ENCODE results near the gene RBFOX1.

The RBFOX1 gene

DNA sequence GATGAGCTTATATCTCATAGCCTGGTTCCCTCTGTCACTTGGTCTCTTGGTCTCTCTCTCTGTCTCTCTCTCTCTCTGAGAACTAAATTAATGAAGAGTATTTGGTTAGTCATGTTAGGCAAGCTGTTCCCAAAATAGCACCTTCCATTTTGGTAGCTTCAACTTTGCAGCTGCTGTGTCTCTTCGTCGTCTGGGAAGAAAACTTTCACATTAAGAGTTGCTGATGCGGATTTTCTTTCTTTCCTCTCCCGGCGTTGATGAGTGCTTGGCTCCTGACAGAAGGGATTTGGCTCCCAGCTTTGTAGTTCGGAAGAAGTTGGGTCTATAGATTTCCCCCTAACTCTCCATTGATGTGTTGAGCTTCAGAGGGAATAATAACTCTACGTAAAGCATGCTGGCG is at the start of gene RBFOX1:
TSS of gene RBFOX1 (plus strand) at position 235 of the 400 bp plus-strand sequence.
- no peak within 1 kb of the TSS for H3K4me3 ChIP-seq (ENCODE audit: low read length)
- TF ChIP-seq, protein P1, sequence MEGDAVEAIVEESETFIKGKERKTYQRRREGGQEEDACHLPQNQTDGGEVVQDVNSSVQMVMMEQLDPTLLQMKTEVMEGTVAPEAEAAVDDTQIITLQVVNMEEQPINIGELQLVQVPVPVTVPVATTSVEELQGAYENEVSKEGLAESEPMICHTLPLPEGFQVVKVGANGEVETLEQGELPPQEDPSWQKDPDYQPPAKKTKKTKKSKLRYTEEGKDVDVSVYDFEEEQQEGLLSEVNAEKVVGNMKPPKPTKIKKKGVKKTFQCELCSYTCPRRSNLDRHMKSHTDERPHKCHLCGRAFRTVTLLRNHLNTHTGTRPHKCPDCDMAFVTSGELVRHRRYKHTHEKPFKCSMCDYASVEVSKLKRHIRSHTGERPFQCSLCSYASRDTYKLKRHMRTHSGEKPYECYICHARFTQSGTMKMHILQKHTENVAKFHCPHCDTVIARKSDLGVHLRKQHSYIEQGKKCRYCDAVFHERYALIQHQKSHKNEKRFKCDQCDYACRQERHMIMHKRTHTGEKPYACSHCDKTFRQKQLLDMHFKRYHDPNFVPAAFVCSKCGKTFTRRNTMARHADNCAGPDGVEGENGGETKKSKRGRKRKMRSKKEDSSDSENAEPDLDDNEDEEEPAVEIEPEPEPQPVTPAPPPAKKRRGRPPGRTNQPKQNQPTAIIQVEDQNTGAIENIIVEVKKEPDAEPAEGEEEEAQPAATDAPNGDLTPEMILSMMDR (conservative IDR thresholded peaks at IDR 0.05; ENCODE audit: low read depth, low read length) = no peak
- DNase-seq (ENCODE audit: low read depth) = no peak

DNA sequence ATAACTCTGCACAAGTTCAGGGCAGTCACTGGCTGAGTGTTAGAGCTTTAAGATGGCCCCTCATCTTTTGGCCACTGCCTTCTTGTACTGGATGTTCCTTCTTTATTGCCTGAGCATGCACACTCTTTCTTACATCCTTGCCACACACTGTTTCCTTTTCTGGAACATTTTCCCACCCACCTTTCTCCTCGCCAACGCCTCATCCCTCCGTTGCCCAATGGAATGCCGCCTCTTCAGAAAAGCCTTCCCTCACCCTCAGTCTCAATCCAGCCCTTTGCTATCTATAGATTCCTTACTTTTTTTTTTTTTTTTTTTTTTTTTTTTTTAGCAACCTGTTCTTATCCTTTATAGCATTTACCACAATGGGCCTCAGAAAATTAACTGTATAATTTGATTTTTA is 47.9 kb upstream of the RBFOX1 start:
- H3K4me3 ChIP-seq (ENCODE audit: low read length) = no peak overlapping the region
- TF ChIP-seq, protein P1 (conservative IDR thresholded peaks at IDR 0.05; ENCODE audit: low read depth, low read length) = no peak
- no peak for DNase-seq (ENCODE audit: low read depth)

DNA sequence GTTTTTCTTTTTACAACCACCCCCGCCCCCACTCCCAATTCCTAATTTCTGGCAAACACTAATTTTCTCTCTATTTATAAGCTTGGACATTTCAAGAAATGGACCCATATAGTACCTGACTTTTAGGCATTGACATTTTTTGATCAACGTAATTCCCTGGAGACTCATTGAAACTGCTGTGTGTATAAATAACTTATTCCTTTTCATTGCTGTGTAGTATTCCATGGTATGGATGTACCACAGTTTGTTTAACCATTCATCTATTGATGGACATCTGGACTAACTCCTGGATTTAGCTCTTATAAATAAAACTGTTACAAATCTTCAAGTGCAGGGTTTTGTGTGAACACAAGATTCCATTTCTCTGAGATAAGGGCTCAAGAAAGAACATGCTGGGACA is 47.1 kb upstream of the RBFOX1 start:
- no peak overlapping the region for H3K4me3 ChIP-seq (ENCODE audit: low read length)
- DNase-seq (ENCODE audit: low read depth) = no peak
- TF ChIP-seq, protein P1 (conservative IDR thresholded peaks at IDR 0.05; ENCODE audit: low read depth, low read length) = no peak

DNA sequence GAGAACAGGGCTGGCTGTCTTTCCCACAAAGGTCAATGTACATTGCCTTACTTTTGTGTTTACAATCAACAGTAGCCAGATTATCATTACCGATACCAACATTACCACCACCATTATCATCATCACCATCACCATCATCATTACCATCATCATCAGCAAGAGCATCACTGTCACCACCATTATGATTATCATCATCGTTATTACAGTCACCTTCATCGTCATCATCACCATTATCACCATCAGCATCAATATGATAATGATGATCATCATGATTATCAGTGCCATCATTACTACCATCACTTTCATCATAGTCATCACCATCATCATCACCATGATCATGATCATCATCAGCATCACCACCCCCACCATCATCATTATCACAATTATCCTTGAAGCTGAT is 43.3 kb upstream of the RBFOX1 start:
- TF ChIP-seq, protein P1 (conservative IDR thresholded peaks at IDR 0.05; ENCODE audit: low read depth, low read length) = no peak
- DNase-seq (ENCODE audit: low read depth) = no peak
- no peak overlapping the region for H3K4me3 ChIP-seq (ENCODE audit: low read length)

DNA sequence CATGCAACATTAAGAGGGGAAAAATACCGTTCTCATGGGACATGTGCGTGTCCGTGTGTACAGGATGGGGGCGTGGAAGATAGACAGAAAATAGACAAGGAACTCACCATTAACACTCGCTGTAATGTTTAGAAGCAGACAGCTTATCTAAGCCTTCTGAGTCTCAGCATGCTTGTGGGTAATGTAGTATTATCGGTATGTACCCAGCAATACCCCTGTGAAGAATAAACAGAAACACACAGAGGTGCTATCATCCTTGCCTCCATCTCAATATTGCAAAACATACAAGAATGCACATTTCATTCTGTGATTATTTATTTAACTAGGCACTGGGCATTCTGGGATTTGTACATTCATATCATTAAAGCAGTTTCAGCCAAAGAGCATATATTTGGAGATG is 42.0 kb upstream of the RBFOX1 start:
- no peak for DNase-seq (ENCODE audit: low read depth)
- no peak overlapping the region for H3K4me3 ChIP-seq (ENCODE audit: low read length)
- TF ChIP-seq, protein P1 (conservative IDR thresholded peaks at IDR 0.05; ENCODE audit: low read depth, low read length) = no peak

DNA sequence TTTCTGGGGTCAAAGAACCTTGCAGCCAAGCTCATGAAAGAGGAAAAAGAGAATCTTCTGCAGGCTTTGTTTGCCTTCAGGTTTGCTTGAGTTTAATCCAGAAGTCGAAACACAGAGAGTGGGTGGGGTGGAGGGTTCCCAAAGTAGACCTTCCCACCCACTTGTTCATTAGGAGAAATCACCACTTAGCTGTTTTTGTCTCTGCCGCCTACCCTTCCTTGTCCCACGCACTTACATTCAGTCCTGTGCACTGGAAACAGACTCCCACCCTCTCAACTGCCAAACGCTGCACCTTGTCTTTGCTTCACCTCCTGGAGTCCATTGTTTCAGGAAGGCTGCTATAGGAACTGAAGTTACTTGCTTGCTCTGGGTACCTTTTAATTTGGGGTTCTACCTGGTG is 38.6 kb upstream of the RBFOX1 start:
- H3K4me3 ChIP-seq (ENCODE audit: low read length) = no peak overlapping the region
- TF ChIP-seq, protein P1 (conservative IDR thresholded peaks at IDR 0.05; ENCODE audit: low read depth, low read length) = no peak
- no peak for DNase-seq (ENCODE audit: low read depth)

DNA sequence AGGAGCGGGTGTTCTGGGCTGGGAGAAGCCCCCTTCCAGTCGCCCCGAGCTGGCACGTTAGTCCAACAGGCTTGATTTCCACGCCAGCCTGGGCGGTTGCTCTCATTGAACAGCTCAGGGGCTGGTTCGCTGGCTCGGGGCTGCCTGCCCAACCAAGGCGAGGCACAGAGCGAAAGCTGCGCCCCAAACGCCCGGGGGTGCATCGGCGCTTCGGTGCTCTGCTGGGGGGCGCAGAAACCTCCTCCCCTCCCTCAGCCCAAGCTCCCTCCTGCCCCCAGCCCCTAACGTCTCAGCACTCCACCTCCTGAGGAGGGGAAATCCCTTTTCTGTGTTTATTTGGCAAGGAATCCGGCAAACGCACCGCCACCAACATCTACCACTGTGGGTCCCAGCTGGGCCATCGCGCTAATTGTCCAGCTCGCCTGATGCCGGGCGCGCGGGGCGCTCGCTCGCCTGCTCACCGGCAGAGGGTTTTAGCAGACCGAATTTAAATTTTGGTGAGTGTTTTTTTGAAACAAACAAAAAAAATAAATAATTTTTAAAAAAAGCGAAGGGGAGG is 29.5 kb upstream of the RBFOX1 start:
- TF ChIP-seq, protein P1 (conservative IDR thresholded peaks at IDR 0.05; ENCODE audit: low read depth, low read length) = no peak
- no peak overlapping the region for H3K4me3 ChIP-seq (ENCODE audit: low read length)
- no peak for DNase-seq (ENCODE audit: low read depth)
